MM.1S (cell line): Measurements from ENCODE around the gene SETBP1.

Experiments
- EZH2 ChIP-seq: fragments of 300-600 bp; sonication (generic); optimal IDR thresholded peaks from 2 replicates; pipeline ENCODE3; 2017; ENCODE audit warnings: low read depth, mild to moderate bottlenecking, antibody characterized with exemption, low read length, mixed read lengths
- EZH2phosphoT487 ChIP-seq: fragments of 300-600 bp; sonication (generic); IDR thresholded peaks from 2 replicates; pipeline ENCODE4 v1.6.1; 2018; ENCODE audit warnings: antibody characterized with exemption, low read length
- TF ChIP-seq, protein P1 (sequence below): fragments of 300-600 bp; sonication (generic); IDR thresholded peaks from 2 replicates; pipeline ENCODE4 v1.5.1; 2016; ENCODE audit warnings: antibody characterized with exemption, low read length, mixed read lengths

DNA sequence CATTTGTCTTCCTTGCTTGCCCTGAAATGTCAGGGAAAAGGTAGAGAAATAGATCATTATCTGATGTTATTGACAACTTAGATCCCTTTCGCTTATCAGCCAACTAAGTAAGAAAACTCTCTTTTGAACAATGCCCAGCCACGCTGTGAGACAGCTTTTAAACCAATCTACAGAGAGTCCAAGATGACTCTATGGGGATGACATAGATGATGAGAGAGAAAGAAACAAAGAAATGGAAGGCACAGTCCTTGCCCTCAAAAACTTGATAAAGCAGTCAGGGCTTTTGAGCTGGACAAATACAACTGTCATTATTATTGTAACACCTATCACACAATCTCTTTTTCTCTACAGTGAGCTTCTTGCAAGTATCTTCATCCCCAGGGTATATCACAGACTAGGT lies 222.6 kb downstream of the SETBP1 start:
- TF ChIP-seq, protein P1, sequence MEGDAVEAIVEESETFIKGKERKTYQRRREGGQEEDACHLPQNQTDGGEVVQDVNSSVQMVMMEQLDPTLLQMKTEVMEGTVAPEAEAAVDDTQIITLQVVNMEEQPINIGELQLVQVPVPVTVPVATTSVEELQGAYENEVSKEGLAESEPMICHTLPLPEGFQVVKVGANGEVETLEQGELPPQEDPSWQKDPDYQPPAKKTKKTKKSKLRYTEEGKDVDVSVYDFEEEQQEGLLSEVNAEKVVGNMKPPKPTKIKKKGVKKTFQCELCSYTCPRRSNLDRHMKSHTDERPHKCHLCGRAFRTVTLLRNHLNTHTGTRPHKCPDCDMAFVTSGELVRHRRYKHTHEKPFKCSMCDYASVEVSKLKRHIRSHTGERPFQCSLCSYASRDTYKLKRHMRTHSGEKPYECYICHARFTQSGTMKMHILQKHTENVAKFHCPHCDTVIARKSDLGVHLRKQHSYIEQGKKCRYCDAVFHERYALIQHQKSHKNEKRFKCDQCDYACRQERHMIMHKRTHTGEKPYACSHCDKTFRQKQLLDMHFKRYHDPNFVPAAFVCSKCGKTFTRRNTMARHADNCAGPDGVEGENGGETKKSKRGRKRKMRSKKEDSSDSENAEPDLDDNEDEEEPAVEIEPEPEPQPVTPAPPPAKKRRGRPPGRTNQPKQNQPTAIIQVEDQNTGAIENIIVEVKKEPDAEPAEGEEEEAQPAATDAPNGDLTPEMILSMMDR, result no peak
- TF ChIP-seq EZH2 (no peak), EZH2phosphoT487 (no peak)
